HG03025 (cell line): ENCODE data around the gene HELZ.
"Not testable (repeated sequence)": the region's sequence is repeated elsewhere in the genome, so short reads cannot be mapped to it uniquely, and the experiment has no call there.

Source experiments
- ATAC-seq: cut with Tn5 transposase; IDR thresholded peaks from one replicate; pipeline ENCODE4 v1.9.1; 2021; ENCODE audit warnings: mild to moderate bottlenecking, moderate library complexity; ENCODE audit not compliant: unreplicated experiment, low FRiP score

Gene HELZ

GRCh38 chr17:67245073-67245693 is at the start of gene HELZ:
TSS of gene HELZ (minus strand) at chr17:67245196. CDS start at chr17:67218804, 26,392 bp downstream.
- ATAC-seq: peak; percentile 46

- ATAC-seq: no peak
Observed at GRCh38 chr17:67293251-67294203, 48.5 kb upstream of the HELZ start.

- ATAC-seq: no peak
Observed at GRCh38 chr17:67290711-67291291, 45.8 kb upstream of the HELZ start.

GRCh38 chr17:67290244-67290643 is 45.2 kb upstream of the HELZ start:
- ATAC-seq: no peak

- no peak for ATAC-seq
Observed at GRCh38 chr17:67289181-67289876, 44.3 kb upstream of the HELZ start.

- ATAC-seq: not testable (repeated sequence)
Observed at GRCh38 chr17:67286826-67287225, 41.8 kb upstream of the HELZ start.

GRCh38 chr17:67285360-67285759 is 40.4 kb upstream of the HELZ start:
- no peak for ATAC-seq

- ATAC-seq: no peak
Observed at GRCh38 chr17:67283731-67284516, 38.9 kb upstream of the HELZ start.

- no peak for ATAC-seq
Observed at GRCh38 chr17:67281743-67282142, 36.7 kb upstream of the HELZ start.

- no peak for ATAC-seq
Observed at GRCh38 chr17:67281053-67281452, 36.1 kb upstream of the HELZ start.

GRCh38 chr17:67280279-67280678 is 35.3 kb upstream of the HELZ start:
- ATAC-seq: no peak

GRCh38 chr17:67279115-67279514 is 34.1 kb upstream of the HELZ start:
- no peak for ATAC-seq

GRCh38 chr17:67278363-67278762 is 33.4 kb upstream of the HELZ start:
- ATAC-seq: no peak

GRCh38 chr17:67276075-67276474 is 31.1 kb upstream of the HELZ start:
- ATAC-seq: no peak

- ATAC-seq: no peak
Observed at GRCh38 chr17:67274466-67274865, 29.5 kb upstream of the HELZ start.

- ATAC-seq: no peak
Observed at GRCh38 chr17:67273900-67274299, 28.9 kb upstream of the HELZ start.

GRCh38 chr17:67272312-67273047 is 27.5 kb upstream of the HELZ start:
- ATAC-seq: no peak

GRCh38 chr17:67271187-67271586 is 26.2 kb upstream of the HELZ start:
- ATAC-seq: not testable (repeated sequence)

GRCh38 chr17:67270416-67270815 is 25.4 kb upstream of the HELZ start:
- no peak for ATAC-seq
